Spleen (tissue), 7 donors: Measurements from ENCODE around the gene TANK.

Experiments
- POLR2AphosphoS5 ChIP-seq, 3 donors: sonication (generic); formaldehyde crosslinking; IDR thresholded peaks; one replicate each; pipeline ENCODE4 v1.5.1; 2017; ENCODE audit warnings: antibody characterized with exemption in 3 of 3
- TF ChIP-seq, protein P1 (sequence below), 11 experiments: fragments of 200-600 bp in 7 of 11; fragments of 450-650 bp in 4 of 11; sonication (generic) in 4 of 11; IDR thresholded peaks in 8 of 11; conservative IDR thresholded peaks in 3 of 11; 1 replicate in 7 of 11; 2 replicates in 4 of 11; pipeline versions ENCODE4 v1.4.0 to v1.8.0; 2016 to 2021; ENCODE audit warnings: antibody characterized with exemption in 11 of 11, inconsistent platforms in 4 of 11, mild to moderate bottlenecking in 1 of 11
- donor health status: DM: no; HTN: no; CAD: no; lungs with moderate emphysema.
- donor health status: DM: no; HTN: no; CAD: no.
- donor health status: DM: no; HTN: no; CAD: no.

DNA sequence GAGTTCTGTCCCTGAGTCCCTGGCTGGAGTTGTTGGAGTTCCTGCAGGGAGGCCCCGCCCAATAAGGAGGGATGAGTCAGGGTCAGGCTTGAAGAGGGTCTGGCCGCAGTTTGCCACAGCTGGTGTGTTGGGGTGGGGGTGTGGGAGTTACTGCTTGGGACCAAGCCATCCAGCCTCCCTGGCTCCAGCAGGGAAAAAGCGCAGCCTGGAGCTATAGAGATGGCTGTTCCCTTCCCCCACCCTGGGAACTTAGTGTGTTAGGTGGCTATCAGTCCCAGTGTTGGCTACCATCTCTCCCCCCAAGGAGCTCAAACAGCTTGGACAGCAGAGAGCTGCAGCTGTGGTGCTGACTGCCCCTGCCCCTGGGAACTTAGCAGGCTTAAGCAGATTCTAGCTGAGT is 13.2 kb upstream of the TANK start:
- TF ChIP-seq POLR2AphosphoS5 (IDR thresholded peaks at IDR 0.05) = no peak
- TF ChIP-seq, protein P1, sequence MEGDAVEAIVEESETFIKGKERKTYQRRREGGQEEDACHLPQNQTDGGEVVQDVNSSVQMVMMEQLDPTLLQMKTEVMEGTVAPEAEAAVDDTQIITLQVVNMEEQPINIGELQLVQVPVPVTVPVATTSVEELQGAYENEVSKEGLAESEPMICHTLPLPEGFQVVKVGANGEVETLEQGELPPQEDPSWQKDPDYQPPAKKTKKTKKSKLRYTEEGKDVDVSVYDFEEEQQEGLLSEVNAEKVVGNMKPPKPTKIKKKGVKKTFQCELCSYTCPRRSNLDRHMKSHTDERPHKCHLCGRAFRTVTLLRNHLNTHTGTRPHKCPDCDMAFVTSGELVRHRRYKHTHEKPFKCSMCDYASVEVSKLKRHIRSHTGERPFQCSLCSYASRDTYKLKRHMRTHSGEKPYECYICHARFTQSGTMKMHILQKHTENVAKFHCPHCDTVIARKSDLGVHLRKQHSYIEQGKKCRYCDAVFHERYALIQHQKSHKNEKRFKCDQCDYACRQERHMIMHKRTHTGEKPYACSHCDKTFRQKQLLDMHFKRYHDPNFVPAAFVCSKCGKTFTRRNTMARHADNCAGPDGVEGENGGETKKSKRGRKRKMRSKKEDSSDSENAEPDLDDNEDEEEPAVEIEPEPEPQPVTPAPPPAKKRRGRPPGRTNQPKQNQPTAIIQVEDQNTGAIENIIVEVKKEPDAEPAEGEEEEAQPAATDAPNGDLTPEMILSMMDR (IDR thresholded peaks at IDR 0.05 in 8 of 11, conservative IDR thresholded peaks at IDR 0.05 in 3 of 11) = no peak
